Stimulated activated CD4-positive, alpha-beta T cell treated with anti-CD3 and anti-CD28 coated beads, Interleukin-12 subunit alpha, Interleukin-12 subunit beta, amount 100 ng/mL, for 24 hours (primary cell): ENCODE data around the gene SULT1B1.

Source experiments
- DNase-seq, 2 experiments: peaks; one replicate each; pipeline ENCODE4 v3.0.0-alpha.2; 2020; ENCODE audit warnings: low read depth in 2 of 2

Gene SULT1B1

DNA sequence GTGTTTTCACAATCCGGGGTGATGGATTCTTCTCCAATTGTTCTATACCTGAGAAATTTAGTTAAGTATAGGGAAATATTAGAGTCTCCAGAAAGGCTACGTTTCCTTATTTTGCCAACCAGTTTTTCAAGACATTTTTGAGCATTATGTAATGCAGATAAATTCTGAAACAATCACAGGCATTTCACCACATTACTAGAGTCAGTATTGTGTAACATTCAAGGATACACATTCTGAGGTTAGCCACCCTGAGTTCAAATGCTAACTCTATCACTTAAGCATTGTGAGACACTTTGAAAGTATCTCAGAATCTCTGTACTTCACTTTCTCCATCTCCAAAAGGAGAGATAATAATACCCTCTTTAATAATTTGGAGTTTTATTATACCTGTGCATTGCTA lies 10.6 kb downstream of the SULT1B1 start:
- no peak for DNase-seq

GRCh38 chr4:69748173-69748572 lies 12.2 kb downstream of the SULT1B1 start:
- DNase-seq: no peak

DNA sequence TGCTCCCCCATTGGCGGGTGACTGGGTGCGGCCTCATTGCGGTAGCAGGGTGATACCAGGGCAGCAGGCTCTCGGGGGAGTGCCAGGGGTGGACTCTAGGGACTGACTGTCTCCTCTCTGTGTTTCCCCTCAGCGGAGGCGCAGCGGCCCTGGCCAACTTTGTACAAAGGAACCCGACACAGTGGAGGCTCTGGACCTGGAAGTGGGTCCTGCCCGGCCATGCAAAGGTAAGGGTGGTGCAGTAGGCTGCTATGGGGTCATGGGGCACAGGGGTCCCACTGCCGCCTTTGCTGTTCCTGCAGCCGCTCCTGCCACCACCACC lies 16.3 kb downstream of the SULT1B1 start:
- DNase-seq: no peak

DNA sequence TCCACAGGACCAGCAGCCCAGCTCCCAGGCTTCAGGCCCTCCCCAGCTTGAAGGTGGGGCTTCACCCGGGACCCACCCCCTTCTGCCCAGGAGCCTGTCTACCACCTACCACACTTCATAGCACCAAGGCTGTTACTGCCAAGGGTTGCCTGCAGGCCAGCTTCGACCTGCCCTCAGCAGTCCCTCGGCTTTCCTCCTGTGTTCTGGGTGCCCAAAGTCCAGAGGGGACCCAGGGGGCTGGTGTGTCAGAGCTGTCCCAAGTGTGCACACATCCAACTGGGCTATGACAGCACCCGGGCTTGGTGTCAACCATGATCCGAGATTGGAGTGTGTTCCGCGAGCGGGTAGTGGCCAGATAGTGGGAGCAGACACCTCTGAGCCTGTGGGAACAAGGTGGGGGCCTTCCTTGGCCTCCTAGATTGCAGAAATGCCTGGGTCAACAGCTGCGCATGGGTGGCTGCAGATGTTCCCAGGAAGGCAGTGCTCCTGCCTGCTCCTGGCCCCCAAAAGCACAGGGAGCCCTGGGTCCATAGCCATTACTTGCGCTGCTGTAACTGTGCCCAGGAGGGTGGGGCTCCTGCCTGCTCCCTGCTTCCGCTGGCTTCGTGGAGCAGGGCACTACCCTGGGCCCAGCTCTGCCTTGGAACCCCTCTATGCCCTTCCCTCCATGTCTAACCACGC lies 16.8 kb downstream of the SULT1B1 start:
- DNase-seq: no peak

- no peak for DNase-seq
These were observed 17.8 kb downstream of the SULT1B1 start for GRCh38 chr4:69742596-69742995.

- DNase-seq: no peak
These were observed 21.5 kb downstream of the SULT1B1 start for GRCh38 chr4:69738872-69739271.

DNA sequence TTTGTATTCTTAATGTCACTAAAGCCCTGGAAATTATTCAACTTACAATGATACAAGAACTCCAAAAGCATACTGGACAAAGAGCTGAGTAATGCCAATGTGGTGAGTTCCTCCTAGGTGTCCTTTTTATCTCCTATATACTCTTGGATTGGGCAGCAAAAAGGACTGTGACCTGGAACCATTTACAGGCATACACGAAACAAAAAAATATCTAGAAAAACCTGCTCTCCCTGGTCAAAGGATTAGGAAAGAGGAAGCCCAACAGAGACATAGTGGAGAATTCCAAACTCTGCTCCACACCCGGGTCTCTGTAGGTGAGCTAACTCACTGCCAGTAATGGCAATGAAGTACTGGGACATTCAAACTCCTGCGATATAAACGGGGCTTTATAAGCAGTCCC lies 25.3 kb downstream of the SULT1B1 start:
- no peak for DNase-seq

DNA sequence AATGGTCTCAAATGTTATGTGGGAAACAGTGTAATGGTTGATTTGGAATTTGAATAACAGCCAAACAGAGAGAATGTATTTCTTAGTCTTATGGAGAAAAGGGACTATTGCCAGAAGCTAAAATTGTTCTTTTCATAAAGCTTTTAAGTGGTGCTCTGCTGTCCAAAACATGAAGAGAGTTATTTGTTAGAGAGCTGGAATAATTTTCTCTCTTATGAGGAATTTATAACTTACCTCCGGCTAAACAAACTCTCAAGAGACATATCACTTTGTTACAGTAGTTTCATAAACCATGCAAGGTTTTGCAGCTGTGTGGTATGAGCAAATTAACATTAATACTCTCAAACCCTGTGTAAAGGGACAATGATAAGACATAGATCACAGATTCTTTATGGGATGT lies 28.6 kb downstream of the SULT1B1 start:
- no peak for DNase-seq

- no peak for DNase-seq
These were observed 29.2 kb downstream of the SULT1B1 start for GRCh38 chr4:69731241-69731640.

GRCh38 chr4:69730002-69730401 lies 30.4 kb downstream of the SULT1B1 start:
- no peak for DNase-seq

- no peak for DNase-seq
These were observed 32.5 kb downstream of the SULT1B1 start for GRCh38 chr4:69727926-69728325.

- DNase-seq: no peak
These were observed 33.0 kb downstream of the SULT1B1 start for GRCh38 chr4:69727426-69727825.

- DNase-seq: no peak
These were observed 33.4 kb downstream of the SULT1B1 start for GRCh38 chr4:69726971-69727370.

GRCh38 chr4:69718396-69719271 lies 41.8 kb downstream of the SULT1B1 start:
- no peak for DNase-seq

GRCh38 chr4:69717778-69718177 lies 42.6 kb downstream of the SULT1B1 start:
- no peak for DNase-seq

GRCh38 chr4:69716654-69717053 lies 43.8 kb downstream of the SULT1B1 start:
- DNase-seq: no peak

DNA sequence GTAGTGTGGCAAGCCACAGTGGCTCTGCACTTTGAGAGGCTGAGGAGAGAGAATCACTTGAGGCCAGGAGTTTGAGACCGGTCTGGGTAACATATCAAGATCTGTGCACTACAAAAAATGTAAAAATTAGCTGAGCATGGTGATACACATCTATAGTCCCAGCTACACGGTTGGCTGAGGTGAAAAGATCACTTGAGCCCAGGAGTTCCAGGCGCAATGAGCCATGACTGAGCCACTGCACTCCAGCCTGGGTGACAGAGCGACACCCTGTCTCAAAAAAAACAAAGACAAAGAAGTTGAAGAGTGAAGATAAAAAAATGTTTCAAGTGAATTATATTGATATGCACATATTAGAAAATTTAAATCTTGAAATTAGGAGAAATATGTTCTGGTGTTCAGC lies 46.3 kb downstream of the SULT1B1 start:
- DNase-seq: no peak

- DNase-seq: no peak
These were observed 46.8 kb downstream of the SULT1B1 start for GRCh38 chr4:69713593-69713992.

GRCh38 chr4:69710580-69710979 lies 49.8 kb downstream of the SULT1B1 start:
- no peak for DNase-seq

- no peak for DNase-seq
These were observed 52.2 kb downstream of the SULT1B1 start for GRCh38 chr4:69708211-69708610.

GRCh38 chr4:69707807-69708206 lies 52.6 kb downstream of the SULT1B1 start:
- DNase-seq: no peak

GRCh38 chr4:69702201-69702600 lies 58.2 kb downstream of the SULT1B1 start:
- DNase-seq: no peak

GRCh38 chr4:69701696-69702095 lies 58.7 kb downstream of the SULT1B1 start:
- DNase-seq: no peak
